PC-9 (cell line): ENCODE data around the gene ABCB10. TPM values are rescaled to one million over a fixed set of nuclear protein-coding genes. Genes with fewer than 3 reads are reported as not detected.

Source experiments
- BruUV-seq: library from RNA; stranded (reverse); fragments of 400-500 nt; replicated peaks from 2 replicates; lab custom pipeline; 2021; lab: Mats Ljungman, UMichigan
- CTCF ChIA-PET: fragments of 300-600 bp; sonication (Branson Sonifier 250); formaldehyde crosslinking; loops from one replicate; lab custom pipeline; 2022; ENCODE audit warnings: antibody characterized with exemption; lab: Charles Lee
- POLR2A ChIA-PET: fragments of 300-600 bp; sonication (Branson Sonifier 250); formaldehyde crosslinking; loops from one replicate; lab custom pipeline; 2022; ENCODE audit warnings: antibody characterized with exemption; ENCODE audit not compliant: unreplicated experiment; lab: Charles Lee
- DNase-seq, 2 experiments: peaks; one replicate each; pipeline versions ENCODE4 v3.0.0 to v3.0.0-alpha.2; 2015 to 2022; ENCODE audit warnings: mixed read lengths in 1 of 2
- H2AFZ ChIP-seq: fragments of 200-600 bp; sonication (generic); 2 replicates; pipeline ENCODE4 v1.8.1; 2017; ENCODE audit warnings: antibody characterized with exemption
- H3F3A ChIP-seq: fragments of 200-600 bp; sonication (generic); 2 replicates; pipeline ENCODE4 v1.8.1; 2017; ENCODE audit warnings: antibody characterized with exemption, mild to moderate bottlenecking, low read depth; ENCODE audit not compliant: insufficient read depth
- H3K27ac ChIP-seq: fragments of 200-600 bp; sonication (generic); 2 replicates; pipeline ENCODE4 v1.6.1; 2016; ENCODE audit warnings: mixed run types
- H3K27me3 ChIP-seq: fragments of 200-600 bp; sonication (generic); 2 replicates; pipeline ENCODE4 v1.6.1; 2016; ENCODE audit warnings: low read depth, mixed run types; ENCODE audit not compliant: insufficient read depth
- H3K36me3 ChIP-seq: fragments of 200-600 bp; sonication (generic); 2 replicates; pipeline ENCODE4 v1.6.1; 2016; ENCODE audit warnings: low read depth, mixed run types
- H3K4me1 ChIP-seq: fragments of 200-600 bp; sonication (generic); replicated peaks from 2 replicates; pipeline ENCODE4 v1.6.1; 2016; ENCODE audit warnings: mixed run types; ENCODE audit not compliant: insufficient read depth
- H3K4me2 ChIP-seq: fragments of 200-600 bp; sonication (generic); 2 replicates; pipeline ENCODE4 v1.6.1; 2017; ENCODE audit warnings: mixed run types
- H3K4me3 ChIP-seq: fragments of 200-600 bp; sonication (generic); 2 replicates; pipeline ENCODE4 v1.6.1; 2016; ENCODE audit warnings: mixed run types
- H3K79me2 ChIP-seq: fragments of 200-600 bp; sonication (generic); 2 replicates; pipeline ENCODE4 v1.6.1; 2017; ENCODE audit warnings: low read depth, mixed run types
- H3K9me2 ChIP-seq: fragments of 200-600 bp; sonication (generic); 2 replicates; pipeline ENCODE4 v1.8.1; 2017; ENCODE audit warnings: mild to moderate bottlenecking; ENCODE audit not compliant: insufficient read depth
- H3K9me3 ChIP-seq: fragments of 200-600 bp; sonication (generic); 2 replicates; pipeline ENCODE4 v1.8.1; 2016; ENCODE audit warnings: low read depth; ENCODE audit not compliant: insufficient read depth
- H4K20me1 ChIP-seq: fragments of 200-600 bp; sonication (generic); 2 replicates; pipeline ENCODE4 v1.8.1; 2017; ENCODE audit not compliant: insufficient read depth
- EZH2 ChIP-seq: fragments of 200-600 bp; sonication (generic); IDR thresholded peaks from 2 replicates; pipeline ENCODE4 v1.8.0; 2017; ENCODE audit warnings: antibody characterized with exemption, low read depth
- intact Hi-C: fragments of 100-400 bp; cut with micrococcal nuclease; formaldehyde crosslinking; loops from one replicate; pipeline ENCODE4 v1.10.0; 2022; ENCODE audit not compliant: unreplicated experiment
- total RNA-seq: library from RNA; stranded (reverse); gene quantifications from 2 replicates; pipeline ENCODE4 v1.2.3, GENCODE V29; 2021
- TF ChIP-seq, protein P1 (sequence below): fragments of 200-600 bp; sonication (generic); conservative IDR thresholded peaks from 2 replicates; pipeline ENCODE4 v1.6.1; 2017; ENCODE audit warnings: mixed run types, antibody characterized with exemption, mild to moderate bottlenecking, moderate library complexity

Gene ABCB10
- total RNA-seq, 1 experiment from 2014 or later: 12.1 TPM

DNA sequence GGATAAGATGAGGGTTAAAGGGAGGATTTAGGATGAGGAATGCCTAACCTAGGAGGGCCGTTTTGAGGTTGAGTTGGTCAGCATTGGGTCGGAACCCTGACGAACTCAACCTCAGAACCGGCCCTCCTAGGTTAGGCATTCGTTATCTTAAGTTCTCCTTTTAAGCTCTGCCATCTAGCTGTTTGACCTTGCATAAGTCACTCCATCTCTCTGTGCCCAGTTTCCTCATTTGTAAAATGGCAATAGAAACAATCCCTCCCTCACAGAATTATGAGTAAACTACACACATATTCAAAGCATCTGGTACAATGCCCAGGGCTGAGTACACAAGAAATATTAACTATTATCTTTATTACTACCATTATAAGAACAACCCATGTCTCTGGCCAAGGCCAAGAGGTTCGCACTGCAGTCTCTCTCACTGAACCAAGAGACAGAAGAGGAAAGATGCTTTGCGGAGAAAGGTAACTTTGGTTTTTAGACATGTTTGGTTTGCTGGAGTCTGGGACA is 4.8 kb downstream of the ABCB10 start:
- POLR2A ChIA-PET: no interaction called here
- intact Hi-C loops: no loop called here
- Histone ChIP-seq H3F3A (0 out of 2 replicates have a peak, but pooled peaks cover 2% of the 10 kb centered on the region), H3K36me3 (no peaks in the 10 kb centered on the region), H2AFZ (no peak overlapping the region), H3K9me2 (no peaks in the 10 kb centered on the region), H4K20me1 (no peaks in the 10 kb centered on the region), H3K27ac (no peak overlapping the region), H3K4me3 (no peak overlapping the region), H3K4me2 (no peak overlapping the region), H3K27me3 (no peaks in the 10 kb centered on the region), H3K79me2 (0 out of 2 replicates have a peak, but pooled peaks cover 6% of the 10 kb centered on the region), H3K4me1 (0 out of 2 replicates have a peak, but pooled peaks cover 10% of the 10 kb centered on the region), H3K9me3 (no peaks in the 10 kb centered on the region)
- no TSS peak for BruUV-seq
- TF ChIP-seq, protein P1, sequence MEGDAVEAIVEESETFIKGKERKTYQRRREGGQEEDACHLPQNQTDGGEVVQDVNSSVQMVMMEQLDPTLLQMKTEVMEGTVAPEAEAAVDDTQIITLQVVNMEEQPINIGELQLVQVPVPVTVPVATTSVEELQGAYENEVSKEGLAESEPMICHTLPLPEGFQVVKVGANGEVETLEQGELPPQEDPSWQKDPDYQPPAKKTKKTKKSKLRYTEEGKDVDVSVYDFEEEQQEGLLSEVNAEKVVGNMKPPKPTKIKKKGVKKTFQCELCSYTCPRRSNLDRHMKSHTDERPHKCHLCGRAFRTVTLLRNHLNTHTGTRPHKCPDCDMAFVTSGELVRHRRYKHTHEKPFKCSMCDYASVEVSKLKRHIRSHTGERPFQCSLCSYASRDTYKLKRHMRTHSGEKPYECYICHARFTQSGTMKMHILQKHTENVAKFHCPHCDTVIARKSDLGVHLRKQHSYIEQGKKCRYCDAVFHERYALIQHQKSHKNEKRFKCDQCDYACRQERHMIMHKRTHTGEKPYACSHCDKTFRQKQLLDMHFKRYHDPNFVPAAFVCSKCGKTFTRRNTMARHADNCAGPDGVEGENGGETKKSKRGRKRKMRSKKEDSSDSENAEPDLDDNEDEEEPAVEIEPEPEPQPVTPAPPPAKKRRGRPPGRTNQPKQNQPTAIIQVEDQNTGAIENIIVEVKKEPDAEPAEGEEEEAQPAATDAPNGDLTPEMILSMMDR: no peak
- TF ChIP-seq EZH2: no peak
- DNase-seq: no peak
- CTCF ChIA-PET: no interaction called here

DNA sequence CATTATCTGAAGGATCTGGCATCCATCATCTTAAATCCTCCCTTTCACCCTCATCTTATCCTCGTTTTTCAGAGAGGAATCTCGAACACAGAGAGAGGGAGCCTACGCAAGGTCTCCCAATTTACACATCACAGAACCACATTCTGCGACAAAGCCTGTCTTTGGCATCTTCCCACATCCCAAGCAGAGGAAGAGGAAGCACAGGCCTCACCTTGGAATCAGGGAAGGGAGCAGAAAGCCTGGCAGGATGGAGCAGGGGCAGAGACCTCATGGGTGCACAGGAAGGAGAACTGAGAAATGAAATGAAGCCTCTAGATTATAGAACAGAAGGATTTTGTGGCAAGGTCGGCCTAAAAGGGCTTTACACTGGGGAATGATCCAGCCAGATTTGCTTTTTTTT is 5.8 kb downstream of the ABCB10 start:
- 0 out of 2 replicates have a peak, but pooled peaks cover 6% of the 10 kb centered on the region for H3K79me2 ChIP-seq
- TF ChIP-seq, protein P1: no peak
- TF ChIP-seq EZH2: no peak
- H3K4me2 ChIP-seq: no peak overlapping the region
- ChIA-PET CTCF (no interaction called here), POLR2A (no interaction called here)
- H3K36me3 ChIP-seq: no peaks in the 10 kb centered on the region
- H3K4me1 ChIP-seq: 0 out of 2 replicates have a peak, but pooled peaks cover 10% of the 10 kb centered on the region
- intact Hi-C loops: no loop called here
- no peak overlapping the region for H2AFZ ChIP-seq
- no peaks in the 10 kb centered on the region for H4K20me1 ChIP-seq
- DNase-seq: no peak
- H3K4me3 ChIP-seq: no peak overlapping the region
- 0 out of 2 replicates have a peak, but pooled peaks cover 2% of the 10 kb centered on the region for H3F3A ChIP-seq
- H3K27ac ChIP-seq: no peak overlapping the region
- no peaks in the 10 kb centered on the region for H3K9me3 ChIP-seq
- no peaks in the 10 kb centered on the region for H3K27me3 ChIP-seq
- BruUV-seq: no TSS peak
- no peaks in the 10 kb centered on the region for H3K9me2 ChIP-seq

DNA sequence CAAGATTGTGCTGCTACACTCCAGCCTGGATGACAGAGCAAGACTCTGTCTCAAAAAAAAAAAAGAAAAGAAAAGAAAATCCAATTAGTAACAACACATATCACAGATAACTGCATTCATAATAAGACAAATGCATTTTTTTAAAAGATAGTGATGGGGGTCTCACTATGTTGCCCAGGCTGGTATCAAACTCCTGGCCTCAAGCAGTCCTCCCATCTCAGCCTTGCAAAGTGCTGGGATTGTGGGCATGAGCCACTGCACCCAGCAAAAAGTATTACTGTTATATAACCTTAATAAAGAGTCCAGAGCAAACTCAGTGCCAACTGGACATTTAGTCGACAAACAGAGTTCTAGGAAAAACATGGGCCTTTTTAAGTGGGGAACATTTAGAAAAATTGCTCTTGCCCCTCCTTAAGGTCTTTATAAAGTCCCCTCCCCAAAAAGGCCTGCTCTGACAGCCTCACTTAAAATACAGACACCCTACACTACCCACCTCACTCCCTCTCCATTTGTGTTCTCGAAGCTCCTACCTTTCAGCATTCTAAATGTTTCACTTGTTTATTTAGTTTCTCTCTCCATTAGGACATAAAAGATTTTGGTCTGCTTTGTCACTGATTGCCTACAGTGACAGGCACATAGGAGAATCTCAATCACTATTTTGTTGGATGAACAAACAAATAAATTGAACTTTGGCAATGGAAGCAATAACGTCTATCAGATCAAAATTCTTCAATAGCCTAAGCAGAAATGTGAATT is 7.5 kb downstream of the ABCB10 start:
- intact Hi-C loops: no loop called here
- H3K36me3 ChIP-seq: no peaks in the 10 kb centered on the region
- BruUV-seq: no TSS peak
- H3K27me3 ChIP-seq: no peaks in the 10 kb centered on the region
- no peaks in the 10 kb centered on the region for H4K20me1 ChIP-seq
- H3K27ac ChIP-seq: no peak overlapping the region
- POLR2A ChIA-PET: no interaction called here
- H3K4me3 ChIP-seq: no peak overlapping the region
- H3K4me1 ChIP-seq: no peaks in the 10 kb centered on the region
- no peaks in the 10 kb centered on the region for H3K9me3 ChIP-seq
- no peaks in the 10 kb centered on the region for H3K9me2 ChIP-seq
- no peak for DNase-seq
- H3F3A ChIP-seq: no peaks in the 10 kb centered on the region
- no peak overlapping the region for H3K4me2 ChIP-seq
- H2AFZ ChIP-seq: no peak overlapping the region
- TF ChIP-seq, protein P1: no peak
- TF ChIP-seq EZH2: no peak
- H3K79me2 ChIP-seq: no peaks in the 10 kb centered on the region
- CTCF ChIA-PET: no interaction called here
